GM21529 (cell line): Measurements from ENCODE around the gene COL9A3.
A peak's percentile ranks its signal among the peaks of the same experiment; 100 is the strongest.

Experiments used
- ATAC-seq: cut with Tn5 transposase; IDR thresholded peaks from one replicate; pipeline ENCODE4 v1.9.1; 2021; ENCODE audit not compliant: unreplicated experiment

The COL9A3 gene

GRCh38 chr20:62778601-62779416 lies 38.0 kb upstream of the COL9A3 start:
- ATAC-seq = no peak

GRCh38 chr20:62779417-62779685 lies 37.5 kb upstream of the COL9A3 start:
- no peak for ATAC-seq

GRCh38 chr20:62780204-62780603 lies 36.6 kb upstream of the COL9A3 start:
- no peak for ATAC-seq

GRCh38 chr20:62780696-62781095 lies 36.2 kb upstream of the COL9A3 start:
- ATAC-seq = no peak

GRCh38 chr20:62782149-62782892 lies 34.5 kb upstream of the COL9A3 start:
- no peak for ATAC-seq

GRCh38 chr20:62782893-62783278 lies 34.0 kb upstream of the COL9A3 start:
- ATAC-seq = no peak

GRCh38 chr20:62784497-62784896 lies 32.4 kb upstream of the COL9A3 start:
- no peak for ATAC-seq

- no peak for ATAC-seq
These were observed 31.5 kb upstream of the COL9A3 start for GRCh38 chr20:62785393-62785792.

GRCh38 chr20:62786157-62786556 lies 30.7 kb upstream of the COL9A3 start:
- no peak for ATAC-seq

GRCh38 chr20:62787321-62787720 lies 29.5 kb upstream of the COL9A3 start:
- no peak for ATAC-seq

- no peak for ATAC-seq
These were observed 29.0 kb upstream of the COL9A3 start for GRCh38 chr20:62787866-62788265.

GRCh38 chr20:62788607-62789006 lies 28.2 kb upstream of the COL9A3 start:
- ATAC-seq = no peak

GRCh38 chr20:62790075-62790474 lies 26.8 kb upstream of the COL9A3 start:
- ATAC-seq = no peak

GRCh38 chr20:62791301-62792181 lies 25.3 kb upstream of the COL9A3 start:
- ATAC-seq = no peak

- no peak for ATAC-seq
These were observed 24.5 kb upstream of the COL9A3 start for GRCh38 chr20:62792182-62792939.

GRCh38 chr20:62792940-62793756 lies 23.7 kb upstream of the COL9A3 start:
- no peak for ATAC-seq

GRCh38 chr20:62793757-62794006 lies 23.2 kb upstream of the COL9A3 start:
- ATAC-seq = no peak

GRCh38 chr20:62794007-62794724 lies 22.7 kb upstream of the COL9A3 start:
- ATAC-seq = peak; percentile 66

- no peak for ATAC-seq
These were observed 21.7 kb upstream of the COL9A3 start for GRCh38 chr20:62795023-62795761.
